GM12878 (cell line): ENCODE measurements around the gene ZNF672. TPM values are rescaled to one million over a fixed set of nuclear protein-coding genes. Genes with fewer than 3 reads are reported as not detected.
"Not testable (repeated sequence)": the region's sequence is repeated elsewhere in the genome, so short reads cannot be mapped to it uniquely, and the experiment has no call there.

Experiments used
- ATAC-seq: fragments of 200-7000 bp; cut with Tn5 transposase; 3 replicates; pipeline ENCODE4 v1.9.1; 2020; ENCODE audit warnings: mild to moderate bottlenecking, moderate library complexity
- BruUV-seq: library from RNA; stranded (reverse); fragments of 400-500 nt; replicated peaks from 2 replicates; lab custom pipeline; 2021; lab: Mats Ljungman, UMichigan
- CTCF ChIA-PET: fragments of 300-600 bp; sonication (Branson Sonifier 250); formaldehyde crosslinking; extraction: SDS; loops from one replicate; lab custom pipeline; 2021; ENCODE audit warnings: inconsistent platforms; lab: Yijun Ruan, JAX
- POLR2A ChIA-PET: fragments of 350-600 bp; formaldehyde crosslinking; extraction: SDS; loops from one replicate; lab custom pipeline; 2021; ENCODE audit warnings: inconsistent platforms; lab: Charles Lee
- RAD21 ChIA-PET: fragments of 300-600 bp; sonication (Branson Sonifier 250); formaldehyde crosslinking; loops from one replicate; lab custom pipeline; 2023; ENCODE audit warnings: antibody characterized with exemption; ENCODE audit not compliant: unreplicated experiment; lab: Charles Lee
- SMC1A ChIA-PET: fragments of 300-600 bp; sonication (Branson Sonifier 250); formaldehyde crosslinking; loops from one replicate; lab custom pipeline; 2023; ENCODE audit not compliant: unreplicated experiment, uncharacterized antibody; lab: Charles Lee
- DNase-seq: peaks from one replicate; pipeline ENCODE4 v3.0.0-alpha.2; 2011; ENCODE audit warnings: low read depth, low spot score
- FAIRE-seq: peaks from 3 replicates; lab custom pipeline; 2011; peaks lifted over from hg19 to GRCh38; lab: Jason Lieb, UNC
- H2AFZ ChIP-seq: 2 replicates; pipeline ENCODE4 v1.6.0; 2011; ENCODE audit warnings: low read depth, low read length, control low read depth; ENCODE audit not compliant: control insufficient read depth
- H3K27ac ChIP-seq: 2 replicates; pipeline ENCODE4 v1.5.1; 2011; ENCODE audit warnings: control low read depth; ENCODE audit not compliant: control insufficient read depth, insufficient read depth
- H3K27me3 ChIP-seq, 2 experiments: replicated peaks in 1 of 2; 2 replicates each; pipeline versions ENCODE4 v1.6.0 to v1.6.1; 2011; ENCODE audit warnings: low read length in 1 of 2; ENCODE audit not compliant: control insufficient read depth in 2 of 2, insufficient read depth in 2 of 2
- H3K36me3 ChIP-seq, 2 experiments: 2 replicates each; pipeline ENCODE4 v1.5.1; 2011; ENCODE audit warnings: low read length in 1 of 2; ENCODE audit not compliant: control insufficient read depth in 2 of 2, insufficient read depth in 2 of 2
- H3K4me1 ChIP-seq: 2 replicates; pipeline ENCODE4 v1.6.1; 2011; ENCODE audit warnings: mild to moderate bottlenecking, low read length, moderate library complexity, mixed read lengths; ENCODE audit not compliant: control insufficient read depth, insufficient read depth
- H3K4me2 ChIP-seq: 2 replicates; pipeline ENCODE4 v1.6.0; 2011; ENCODE audit warnings: control low read depth; ENCODE audit not compliant: control insufficient read depth, insufficient read depth
- H3K4me3 ChIP-seq: fragments of 200-600 bp; sonication (generic); 2 replicates; pipeline ENCODE4 v1.5.1; 2016
- H3K79me2 ChIP-seq: 2 replicates; pipeline ENCODE4 v1.6.0; 2011; ENCODE audit warnings: low read length; ENCODE audit not compliant: control insufficient read depth, insufficient read depth
- H3K9ac ChIP-seq: 2 replicates; pipeline ENCODE4 v1.8.0; 2011; ENCODE audit warnings: low read length, control low read depth, mixed read lengths; ENCODE audit not compliant: control insufficient read depth, insufficient read depth
- H3K9me3 ChIP-seq: replicated peaks from 3 replicates; pipeline ENCODE4 v1.5.1; 2011; ENCODE audit warnings: mild to moderate bottlenecking, low read length; ENCODE audit not compliant: control insufficient read depth, insufficient read depth
- H4K20me1 ChIP-seq: 2 replicates; pipeline ENCODE4 v1.6.0; 2011; ENCODE audit not compliant: control insufficient read depth, insufficient read depth
- BHLHE40 ChIP-seq, 2 experiments: fragments of 450-650 bp in 1 of 2; IDR thresholded peaks; 2 replicates each; pipeline ENCODE4 v1.6.1; 2011 to 2017; ENCODE audit warnings: low read depth in 2 of 2, borderline replicate concordance in 1 of 2, improper control_type of control experiment in 1 of 2, low read length in 1 of 2, mild to moderate bottlenecking in 1 of 2
- CREM ChIP-seq: IDR thresholded peaks from 2 replicates; pipeline ENCODE4 v1.6.1; 2014; ENCODE audit warnings: antibody characterized with exemption, low read depth
- NFYB ChIP-seq: IDR thresholded peaks from 2 replicates; pipeline ENCODE4 v1.6.1; 2011; ENCODE audit warnings: low read depth, mild to moderate bottlenecking, low read length, improper control_type of control experiment, moderate library complexity; ENCODE audit not compliant: insufficient read depth
- NKRF ChIP-seq: fragments of 450-650 bp; conservative IDR thresholded peaks from 2 replicates; pipeline ENCODE4 v1.6.1; 2017; ENCODE audit warnings: mild to moderate bottlenecking, moderate library complexity
- SPI1 ChIP-seq: IDR thresholded peaks from 2 replicates; pipeline ENCODE4 v1.6.1; 2011; ENCODE audit warnings: low read depth, mild to moderate bottlenecking, low read length, moderate library complexity, borderline replicate concordance; ENCODE audit not compliant: insufficient read depth
- SUZ12 ChIP-seq: fragments of 200-600 bp; sonication (generic); IDR thresholded peaks from one replicate; pipeline ENCODE4 v1.6.1; 2018; ENCODE audit warnings: antibody characterized with exemption, mild to moderate bottlenecking; ENCODE audit not compliant: unreplicated experiment
- WGBS: methylation state at CpG from one replicate; pipeline ENCODE4 v1.1.6; 2016; ENCODE audit warnings: low lambda C conversion rate; ENCODE audit not compliant: insufficient replicate concordance, insufficient coverage; ENCODE audit errors: missing lambda C conversion rate; 5-methylcytosine and 5-hydroxymethylcytosine counted together
- in situ Hi-C: fragments of 300-500 bp; cut with MboI; formaldehyde crosslinking; loops from 9 replicates; pipeline ENCODE4 v1.14.3; 2018; ENCODE audit warnings: mixed read lengths
- intact Hi-C: fragments of 100-400 bp; cut with micrococcal nuclease; formaldehyde crosslinking; loops from one replicate; pipeline ENCODE4 v1.14.2; 2022; ENCODE audit not compliant: unreplicated experiment
- polyA plus RNA-seq, 11 experiments: library from polyadenylated mRNA; depleted of rRNA in 4 of 11; unstranded in 6 of 11; stranded (reverse) in 5 of 11; fragments of >200 nt; fragmentation: Nextera tagmentation in 4 of 11; fragmentation: Illumina TruSeq in 1 of 11; extraction: Ambion mirVana in 4 of 11; extraction: Trizol in 1 of 11; gene quantifications; 1 replicate in 1 of 11; 2 replicates in 10 of 11; pipeline versions ENCODE4 v1.2.1 to v1.2.3, GENCODE V29; 2011 to 2016; ENCODE audit warnings: inconsistent platforms in 2 of 11, missing spikeins in 2 of 11, low read depth in 1 of 11
- total RNA-seq, 4 experiments: library from RNA; depleted of rRNA in 3 of 4; stranded (reverse); fragments of >200 nt in 3 of 4; fragmentation: Illumina TruSeq in 1 of 4; extraction: Trizol in 1 of 4; gene quantifications; 2 replicates each; pipeline versions ENCODE4 v1.2.1 to v1.2.3, GENCODE V29; 2013 to 2021
- TF ChIP-seq, protein P1 (sequence below): fragments of 450-650 bp; IDR thresholded peaks from 2 replicates; pipeline ENCODE4 v1.6.1; 2017; ENCODE audit warnings: low read depth, mild to moderate bottlenecking, moderate library complexity

Gene ZNF672
- total and polyA plus RNA-seq, 10 of the 15 experiments (the other 5 are each of a cell fraction or from before 2014, with no cell fraction given): 2.9 to 51.3 (median 39.8) TPM

DNA sequence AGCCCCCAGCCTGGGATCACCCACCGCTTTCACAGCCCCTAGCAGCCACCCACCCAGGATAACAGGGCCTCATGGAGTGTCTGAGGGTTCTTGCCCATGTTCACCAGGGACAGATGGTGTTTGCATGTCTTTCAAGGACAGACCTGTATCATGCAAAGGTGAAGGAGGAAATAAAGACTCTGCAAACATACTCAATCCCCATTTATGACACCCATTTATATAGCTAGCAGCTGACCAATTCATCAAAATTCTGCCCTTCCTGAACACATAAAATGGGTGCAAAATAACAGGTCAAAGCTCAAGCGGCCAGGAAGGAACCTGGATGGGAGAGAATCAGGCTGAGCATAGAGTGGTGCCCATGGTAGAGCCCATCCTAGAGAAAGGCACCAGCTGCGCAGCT is 49.7 kb upstream of the ZNF672 start:
- ChIA-PET POLR2A (interaction anchor here (1.0 to 1.6 kb wide), 2 partner anchors 16 to 37 kb away, joined by 3 to 4 read pairs; partner anchors contain the start of gene SH3BP5L), RAD21 (interaction anchor here (1.5 to 1.9 kb wide), 2 partner anchors 12 to 17 kb away, joined by 4 to 6 read pairs; no protein-coding TSS in a partner anchor), CTCF (interaction anchor here (1.0 kb wide), 1 partner anchor 10 kb away, joined by 3 read pairs; no protein-coding TSS in a partner anchor), SMC1A (interaction anchor here (0.6 to 5.4 kb wide), 3 partner anchors 10 to 367 kb away, joined by 3 to 33 read pairs (median 8); no protein-coding TSS in a partner anchor)
- WGBS: 70% methylated on average over 3 of the region's 3 CpGs
- FAIRE-seq: no peak
- no peak for ATAC-seq
- in situ Hi-C loops (no loop called here), intact Hi-C loops (no loop called here)
- H3K27ac ChIP-seq: no peak overlapping the region
- H3K9ac ChIP-seq: no peak overlapping the region
- H3K4me1 ChIP-seq: peaks cover 13% of the 10 kb centered on the region
- H4K20me1 ChIP-seq: no peaks in the 10 kb centered on the region
- no peaks in the 10 kb centered on the region for H3K79me2 ChIP-seq
- H3K4me2 ChIP-seq: no peak overlapping the region
- H3K27me3 ChIP-seq: no peaks in the 10 kb centered on the region
- no peak overlapping the region for H3K4me3 ChIP-seq
- no TSS peak for BruUV-seq
- TF ChIP-seq CREM: no peak
- no peak for TF ChIP-seq SUZ12
- TF ChIP-seq NKRF: no peak
- TF ChIP-seq, protein P1, sequence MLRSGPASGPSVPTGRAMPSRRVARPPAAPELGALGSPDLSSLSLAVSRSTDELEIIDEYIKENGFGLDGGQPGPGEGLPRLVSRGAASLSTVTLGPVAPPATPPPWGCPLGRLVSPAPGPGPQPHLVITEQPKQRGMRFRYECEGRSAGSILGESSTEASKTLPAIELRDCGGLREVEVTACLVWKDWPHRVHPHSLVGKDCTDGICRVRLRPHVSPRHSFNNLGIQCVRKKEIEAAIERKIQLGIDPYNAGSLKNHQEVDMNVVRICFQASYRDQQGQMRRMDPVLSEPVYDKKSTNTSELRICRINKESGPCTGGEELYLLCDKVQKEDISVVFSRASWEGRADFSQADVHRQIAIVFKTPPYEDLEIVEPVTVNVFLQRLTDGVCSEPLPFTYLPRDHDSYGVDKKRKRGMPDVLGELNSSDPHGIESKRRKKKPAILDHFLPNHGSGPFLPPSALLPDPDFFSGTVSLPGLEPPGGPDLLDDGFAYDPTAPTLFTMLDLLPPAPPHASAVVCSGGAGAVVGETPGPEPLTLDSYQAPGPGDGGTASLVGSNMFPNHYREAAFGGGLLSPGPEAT: no peak
- no peak for TF ChIP-seq SPI1
- TF ChIP-seq BHLHE40 (IDR thresholded peaks at IDR 0.05; ENCODE audit: borderline replicate concordance in 1 of 2, low read depth in 2 of 2, low read length in 1 of 2): no peak
- TF ChIP-seq NFYB: no peak
- no peaks in the 10 kb centered on the region for H3K36me3 ChIP-seq
- DNase-seq: no peak
- no peaks in the 10 kb centered on the region; the same call in 2 of the 3 replicates for H3K9me3 ChIP-seq
- no peak overlapping the region for H2AFZ ChIP-seq

GRCh38 chr1:248789337-248789736 is 48.7 kb upstream of the ZNF672 start:
- H3K27me3 ChIP-seq, CTCF ChIA-PET, H4K20me1 ChIP-seq, H2AFZ ChIP-seq, BruUV-seq, H3K79me2 ChIP-seq, DNase-seq, H3K36me3 ChIP-seq, H3K4me2 ChIP-seq, H3K9ac ChIP-seq, H3K4me3 ChIP-seq, ATAC-seq, H3K9me3 ChIP-seq, intact Hi-C loops, H3K27ac ChIP-seq, in situ Hi-C loops, FAIRE-seq: not testable (repeated sequence)
- RAD21 ChIA-PET: interaction anchor here (1.5 to 1.9 kb wide), 2 partner anchors 11 to 16 kb away, joined by 4 to 6 read pairs; no protein-coding TSS in a partner anchor
- SMC1A ChIA-PET: interaction anchor here (2.3 to 5.4 kb wide), 2 partner anchors 9 to 16 kb away, joined by 8 to 33 read pairs; no protein-coding TSS in a partner anchor
- peaks cover 18% of the 10 kb centered on the region for H3K4me1 ChIP-seq
- POLR2A ChIA-PET: interaction anchor here (1.0 kb wide), 1 partner anchor 15 kb away, joined by 4 read pairs; no protein-coding TSS in a partner anchor
- WGBS: 58% methylated on average over 2 of the region's 2 CpGs
